SK-N-SH treated with all-trans-retinoic acid at 6 μM for 48 hours (cell line): ENCODE results near the gene MAPK10.

Source experiments
- ATAC-seq: fragments of 200-7000 bp; cut with Tn5 transposase; 3 replicates; pipeline ENCODE4 v1.9.1; 2020; ENCODE audit warnings: mild to moderate bottlenecking, moderate library complexity
- ARNTL ChIP-seq: fragments of 450-650 bp; formaldehyde crosslinking; IDR thresholded peaks from 2 replicates; pipeline ENCODE4 v1.5.0; 2020; ENCODE audit warnings: low read depth, mild to moderate bottlenecking, moderate library complexity, borderline replicate concordance
- BACH2 ChIP-seq: fragments of 250-450 bp; sonication (Bioruptor Pico); IDR thresholded peaks from 2 replicates; pipeline ENCODE4 v1.9.0; 2021; ENCODE audit warnings: mild to moderate bottlenecking, borderline replicate concordance
- CSDC2 ChIP-seq: fragments of 250-450 bp; sonication (Bioruptor Pico); IDR thresholded peaks from 2 replicates; pipeline ENCODE4 v1.5.0; 2020; ENCODE audit warnings: mild to moderate bottlenecking, moderate library complexity
- ESRRG ChIP-seq: fragments of 250-450 bp; sonication (Bioruptor Pico); IDR thresholded peaks from 2 replicates; pipeline ENCODE4 v1.6.1; 2021; ENCODE audit warnings: mild to moderate bottlenecking
- GLIS3 ChIP-seq: fragments of 250-450 bp; sonication (Bioruptor Pico); IDR thresholded peaks from 2 replicates; pipeline ENCODE4 v1.5.0; 2020; ENCODE audit warnings: mild to moderate bottlenecking, moderate library complexity
- ISL1 ChIP-seq: fragments of 250-450 bp; sonication (Bioruptor Pico); IDR thresholded peaks from 2 replicates; pipeline ENCODE4 v2.1.2; 2022; ENCODE audit warnings: mild to moderate bottlenecking, moderate library complexity
- OSR1 ChIP-seq: fragments of 250-450 bp; sonication (Bioruptor Pico); IDR thresholded peaks from 2 replicates; pipeline ENCODE4 v1.8.0; 2022; ENCODE audit warnings: moderate library complexity, mild to moderate bottlenecking, inconsistent platforms
- PPARA ChIP-seq: fragments of 250-450 bp; sonication (Bioruptor Pico); IDR thresholded peaks from 2 replicates; pipeline ENCODE4 v1.5.0; 2020; ENCODE audit warnings: mild to moderate bottlenecking, borderline replicate concordance
- RARB ChIP-seq: fragments of 250-450 bp; sonication (Bioruptor Pico); IDR thresholded peaks from 2 replicates; pipeline ENCODE4 v1.8.0; 2021; ENCODE audit warnings: mild to moderate bottlenecking, moderate library complexity
- SNAI2 ChIP-seq: fragments of 250-450 bp; sonication (Bioruptor Pico); IDR thresholded peaks from 2 replicates; pipeline ENCODE4 v1.5.0; 2020; ENCODE audit warnings: mild to moderate bottlenecking, moderate library complexity
- TCF4 ChIP-seq: fragments of 250-450 bp; sonication (Bioruptor Pico); IDR thresholded peaks from 2 replicates; pipeline ENCODE4 v1.8.0; 2021; ENCODE audit warnings: mild to moderate bottlenecking, moderate library complexity, borderline replicate concordance
- ZC3H10 ChIP-seq: fragments of 250-450 bp; sonication (Bioruptor Pico); IDR thresholded peaks from 2 replicates; pipeline ENCODE4 v1.5.1; 2021; ENCODE audit warnings: mild to moderate bottlenecking, moderate library complexity
- ZFP3 ChIP-seq: fragments of 250-450 bp; sonication (Bioruptor Pico); IDR thresholded peaks from 2 replicates; pipeline ENCODE4 v1.5.0; 2020; ENCODE audit warnings: mild to moderate bottlenecking, moderate library complexity
- ZFP30 ChIP-seq: fragments of 450-650 bp; formaldehyde crosslinking; IDR thresholded peaks from 2 replicates; pipeline ENCODE4 v1.5.0; 2022; ENCODE audit warnings: mild to moderate bottlenecking, moderate library complexity
- ZNF565 ChIP-seq: fragments of 450-650 bp; formaldehyde crosslinking; conservative IDR thresholded peaks from 2 replicates; pipeline ENCODE4 v1.5.0; 2020; ENCODE audit warnings: low read depth, mild to moderate bottlenecking, moderate library complexity
- ZNF70 ChIP-seq: fragments of 450-650 bp; formaldehyde crosslinking; IDR thresholded peaks from 2 replicates; pipeline ENCODE4 v1.5.0; 2020; ENCODE audit warnings: mild to moderate bottlenecking, moderate library complexity
- ZNF8 ChIP-seq: fragments of 450-650 bp; formaldehyde crosslinking; IDR thresholded peaks from 2 replicates; pipeline ENCODE4 v1.5.0; 2020; ENCODE audit warnings: mild to moderate bottlenecking, moderate library complexity
- TF ChIP-seq, protein P1 (sequence below): fragments of 250-450 bp; sonication (Bioruptor Pico); IDR thresholded peaks from 2 replicates; pipeline ENCODE4 v1.8.0; 2021; ENCODE audit warnings: low read depth, mild to moderate bottlenecking, moderate library complexity, borderline replicate concordance
- TF ChIP-seq, protein P2 (sequence below): fragments of 250-450 bp; sonication (Bioruptor Pico); IDR thresholded peaks from 2 replicates; pipeline ENCODE4 v1.5.0; 2020; ENCODE audit warnings: mild to moderate bottlenecking, moderate library complexity
- TF ChIP-seq, protein P3 (sequence below): fragments of 250-450 bp; sonication (Bioruptor Pico); IDR thresholded peaks from 2 replicates; pipeline ENCODE4 v1.5.1; 2021; ENCODE audit warnings: mild to moderate bottlenecking, moderate library complexity
- TF ChIP-seq, protein P4 (sequence below): fragments of 250-450 bp; sonication (Bioruptor Pico); IDR thresholded peaks from 2 replicates; pipeline ENCODE4 v1.8.0; 2020; ENCODE audit warnings: mild to moderate bottlenecking, moderate library complexity, borderline replicate concordance
- TF ChIP-seq, protein P5 (sequence below): fragments of 250-450 bp; sonication (Bioruptor Pico); IDR thresholded peaks from 2 replicates; pipeline ENCODE4 v1.5.1; 2020; ENCODE audit warnings: low read depth, mild to moderate bottlenecking, moderate library complexity

The MAPK10 gene

DNA sequence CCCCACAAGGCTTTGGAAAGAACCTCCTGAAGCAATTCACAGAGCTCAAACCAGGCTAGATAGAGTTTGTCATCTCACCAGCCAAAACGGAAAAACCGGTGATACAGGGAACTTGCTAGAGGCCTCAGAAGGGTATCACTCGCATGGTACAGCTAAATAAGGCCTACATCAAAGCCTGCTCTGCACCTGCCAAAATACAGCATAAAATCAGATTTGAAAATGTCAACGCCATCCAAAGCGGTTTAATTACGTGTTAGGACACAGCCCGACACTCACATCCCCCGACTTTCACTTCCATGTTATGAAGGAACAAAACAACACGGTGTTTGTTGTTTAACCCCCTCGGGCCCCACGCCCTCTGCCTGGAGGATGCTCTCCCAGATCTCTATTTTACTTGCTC, 65.0 kb downstream of the MAPK10 start (continued):
- no peak for TF ChIP-seq TCF4 (CRISPR knock-in tag)
- TF ChIP-seq, protein P1, sequence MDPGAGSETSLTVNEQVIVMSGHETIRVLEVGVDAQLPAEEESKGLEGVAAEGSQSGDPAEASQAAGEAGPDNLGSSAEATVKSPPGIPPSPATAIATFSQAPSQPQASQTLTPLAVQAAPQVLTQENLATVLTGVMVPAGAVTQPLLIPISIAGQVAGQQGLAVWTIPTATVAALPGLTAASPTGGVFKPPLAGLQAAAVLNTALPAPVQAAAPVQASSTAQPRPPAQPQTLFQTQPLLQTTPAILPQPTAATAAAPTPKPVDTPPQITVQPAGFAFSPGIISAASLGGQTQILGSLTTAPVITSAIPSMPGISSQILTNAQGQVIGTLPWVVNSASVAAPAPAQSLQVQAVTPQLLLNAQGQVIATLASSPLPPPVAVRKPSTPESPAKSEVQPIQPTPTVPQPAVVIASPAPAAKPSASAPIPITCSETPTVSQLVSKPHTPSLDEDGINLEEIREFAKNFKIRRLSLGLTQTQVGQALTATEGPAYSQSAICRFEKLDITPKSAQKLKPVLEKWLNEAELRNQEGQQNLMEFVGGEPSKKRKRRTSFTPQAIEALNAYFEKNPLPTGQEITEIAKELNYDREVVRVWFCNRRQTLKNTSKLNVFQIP (CRISPR knock-in tag), result no peak
- TF ChIP-seq ISL1 (CRISPR knock-in tag), result no peak
- TF ChIP-seq SNAI2 (CRISPR knock-in tag), result no peak
- no peak for TF ChIP-seq BACH2 (CRISPR knock-in tag)

DNA sequence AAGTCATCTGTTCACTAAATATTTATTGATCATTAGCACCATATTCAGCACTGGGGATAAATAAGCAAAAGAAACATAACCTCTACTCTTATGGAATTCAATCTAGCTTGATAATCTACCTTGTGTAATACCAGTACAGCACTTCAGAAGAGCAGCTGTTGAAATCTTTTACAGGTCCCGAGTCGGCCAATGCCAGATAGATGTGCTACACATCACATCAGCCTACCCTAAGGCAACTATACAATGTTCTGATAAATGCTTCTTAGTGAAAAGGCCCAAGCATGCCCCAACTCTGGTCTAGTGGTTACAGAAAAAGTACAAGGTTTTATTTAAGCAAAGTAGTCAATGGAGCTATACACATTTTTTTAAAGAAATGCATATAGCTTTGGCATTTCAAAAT, 68.7 kb downstream of the MAPK10 start:
- TF ChIP-seq ISL1 (CRISPR knock-in tag), result no peak
- TF ChIP-seq, protein P2, sequence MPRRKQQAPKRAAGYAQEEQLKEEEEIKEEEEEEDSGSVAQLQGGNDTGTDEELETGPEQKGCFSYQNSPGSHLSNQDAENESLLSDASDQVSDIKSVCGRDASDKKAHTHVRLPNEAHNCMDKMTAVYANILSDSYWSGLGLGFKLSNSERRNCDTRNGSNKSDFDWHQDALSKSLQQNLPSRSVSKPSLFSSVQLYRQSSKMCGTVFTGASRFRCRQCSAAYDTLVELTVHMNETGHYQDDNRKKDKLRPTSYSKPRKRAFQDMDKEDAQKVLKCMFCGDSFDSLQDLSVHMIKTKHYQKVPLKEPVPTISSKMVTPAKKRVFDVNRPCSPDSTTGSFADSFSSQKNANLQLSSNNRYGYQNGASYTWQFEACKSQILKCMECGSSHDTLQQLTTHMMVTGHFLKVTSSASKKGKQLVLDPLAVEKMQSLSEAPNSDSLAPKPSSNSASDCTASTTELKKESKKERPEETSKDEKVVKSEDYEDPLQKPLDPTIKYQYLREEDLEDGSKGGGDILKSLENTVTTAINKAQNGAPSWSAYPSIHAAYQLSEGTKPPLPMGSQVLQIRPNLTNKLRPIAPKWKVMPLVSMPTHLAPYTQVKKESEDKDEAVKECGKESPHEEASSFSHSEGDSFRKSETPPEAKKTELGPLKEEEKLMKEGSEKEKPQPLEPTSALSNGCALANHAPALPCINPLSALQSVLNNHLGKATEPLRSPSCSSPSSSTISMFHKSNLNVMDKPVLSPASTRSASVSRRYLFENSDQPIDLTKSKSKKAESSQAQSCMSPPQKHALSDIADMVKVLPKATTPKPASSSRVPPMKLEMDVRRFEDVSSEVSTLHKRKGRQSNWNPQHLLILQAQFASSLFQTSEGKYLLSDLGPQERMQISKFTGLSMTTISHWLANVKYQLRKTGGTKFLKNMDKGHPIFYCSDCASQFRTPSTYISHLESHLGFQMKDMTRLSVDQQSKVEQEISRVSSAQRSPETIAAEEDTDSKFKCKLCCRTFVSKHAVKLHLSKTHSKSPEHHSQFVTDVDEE (CRISPR knock-in tag), result no peak
- no peak for TF ChIP-seq ZFP3
- TF ChIP-seq, protein P3, sequence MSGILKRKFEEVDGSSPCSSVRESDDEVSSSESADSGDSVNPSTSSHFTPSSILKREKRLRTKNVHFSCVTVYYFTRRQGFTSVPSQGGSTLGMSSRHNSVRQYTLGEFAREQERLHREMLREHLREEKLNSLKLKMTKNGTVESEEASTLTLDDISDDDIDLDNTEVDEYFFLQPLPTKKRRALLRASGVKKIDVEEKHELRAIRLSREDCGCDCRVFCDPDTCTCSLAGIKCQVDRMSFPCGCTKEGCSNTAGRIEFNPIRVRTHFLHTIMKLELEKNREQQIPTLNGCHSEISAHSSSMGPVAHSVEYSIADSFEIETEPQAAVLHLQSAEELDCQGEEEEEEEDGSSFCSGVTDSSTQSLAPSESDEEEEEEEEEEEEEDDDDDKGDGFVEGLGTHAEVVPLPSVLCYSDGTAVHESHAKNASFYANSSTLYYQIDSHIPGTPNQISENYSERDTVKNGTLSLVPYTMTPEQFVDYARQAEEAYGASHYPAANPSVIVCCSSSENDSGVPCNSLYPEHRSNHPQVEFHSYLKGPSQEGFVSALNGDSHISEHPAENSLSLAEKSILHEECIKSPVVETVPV (CRISPR knock-in tag), result no peak
- no peak for TF ChIP-seq ZC3H10
- TF ChIP-seq GLIS3 (CRISPR knock-in tag), result no peak
- TF ChIP-seq ZNF8 (CRISPR knock-in tag), result no peak
- no peak for TF ChIP-seq OSR1 (CRISPR knock-in tag)
- no peak for TF ChIP-seq RARB
- no peak for TF ChIP-seq ZFP30 (CRISPR knock-in tag)
- TF ChIP-seq CSDC2 (CRISPR knock-in tag), result no peak
- TF ChIP-seq, protein P4, sequence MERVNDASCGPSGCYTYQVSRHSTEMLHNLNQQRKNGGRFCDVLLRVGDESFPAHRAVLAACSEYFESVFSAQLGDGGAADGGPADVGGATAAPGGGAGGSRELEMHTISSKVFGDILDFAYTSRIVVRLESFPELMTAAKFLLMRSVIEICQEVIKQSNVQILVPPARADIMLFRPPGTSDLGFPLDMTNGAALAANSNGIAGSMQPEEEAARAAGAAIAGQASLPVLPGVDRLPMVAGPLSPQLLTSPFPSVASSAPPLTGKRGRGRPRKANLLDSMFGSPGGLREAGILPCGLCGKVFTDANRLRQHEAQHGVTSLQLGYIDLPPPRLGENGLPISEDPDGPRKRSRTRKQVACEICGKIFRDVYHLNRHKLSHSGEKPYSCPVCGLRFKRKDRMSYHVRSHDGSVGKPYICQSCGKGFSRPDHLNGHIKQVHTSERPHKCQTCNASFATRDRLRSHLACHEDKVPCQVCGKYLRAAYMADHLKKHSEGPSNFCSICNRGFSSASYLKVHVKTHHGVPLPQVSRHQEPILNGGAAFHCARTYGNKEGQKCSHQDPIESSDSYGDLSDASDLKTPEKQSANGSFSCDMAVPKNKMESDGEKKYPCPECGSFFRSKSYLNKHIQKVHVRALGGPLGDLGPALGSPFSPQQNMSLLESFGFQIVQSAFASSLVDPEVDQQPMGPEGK, result no peak
- no peak for TF ChIP-seq TCF4 (CRISPR knock-in tag)
- TF ChIP-seq ESRRG (CRISPR knock-in tag), result no peak
- no peak for TF ChIP-seq SNAI2 (CRISPR knock-in tag)
- no peak for TF ChIP-seq ZNF70 (CRISPR knock-in tag)
- no peak for TF ChIP-seq ZNF565 (CRISPR knock-in tag)
- TF ChIP-seq PPARA (CRISPR knock-in tag), result no peak
- no peak for ATAC-seq

DNA sequence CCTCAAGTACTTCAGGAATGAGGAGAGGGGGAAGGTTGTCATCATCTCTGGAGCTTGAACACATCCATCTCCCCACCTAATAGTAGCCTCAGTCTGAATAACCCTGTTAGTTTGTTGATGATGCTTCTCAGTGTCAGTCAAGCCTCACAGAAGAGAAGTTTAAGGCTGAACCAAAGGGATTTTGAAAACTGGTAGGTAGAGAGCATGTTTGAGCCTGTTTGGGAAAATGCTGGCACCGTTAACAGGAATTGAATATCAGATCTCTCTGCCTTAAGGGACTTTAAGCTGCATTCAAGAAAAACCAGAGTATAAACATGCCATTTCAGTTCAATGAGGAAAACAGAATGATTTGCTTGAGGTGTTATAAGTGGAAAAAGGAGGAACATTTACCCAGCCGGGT, 73.1 kb downstream of the MAPK10 start:
- ATAC-seq, result no peak
- TF ChIP-seq TCF4 (CRISPR knock-in tag) (no peak), GLIS3 (CRISPR knock-in tag) (no peak), ISL1 (CRISPR knock-in tag) (no peak), RARB (no peak), ZFP3 (no peak), ARNTL (CRISPR knock-in tag) (no peak), ZFP30 (CRISPR knock-in tag) (no peak)
- TF ChIP-seq, protein P3 (CRISPR knock-in tag), result no peak
- TF ChIP-seq, protein P5, sequence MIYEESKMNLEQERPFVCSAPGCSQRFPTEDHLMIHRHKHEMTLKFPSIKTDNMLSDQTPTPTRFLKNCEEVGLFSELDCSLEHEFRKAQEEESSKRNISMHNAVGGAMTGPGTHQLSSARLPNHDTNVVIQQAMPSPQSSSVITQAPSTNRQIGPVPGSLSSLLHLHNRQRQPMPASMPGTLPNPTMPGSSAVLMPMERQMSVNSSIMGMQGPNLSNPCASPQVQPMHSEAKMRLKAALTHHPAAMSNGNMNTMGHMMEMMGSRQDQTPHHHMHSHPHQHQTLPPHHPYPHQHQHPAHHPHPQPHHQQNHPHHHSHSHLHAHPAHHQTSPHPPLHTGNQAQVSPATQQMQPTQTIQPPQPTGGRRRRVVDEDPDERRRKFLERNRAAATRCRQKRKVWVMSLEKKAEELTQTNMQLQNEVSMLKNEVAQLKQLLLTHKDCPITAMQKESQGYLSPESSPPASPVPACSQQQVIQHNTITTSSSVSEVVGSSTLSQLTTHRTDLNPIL (CRISPR knock-in tag), result no peak
- TF ChIP-seq, protein P2 (CRISPR knock-in tag), result no peak
- TF ChIP-seq, protein P4, result no peak
